Body of pancreas (tissue), 4 donors: ENCODE data around the gene SLC16A8. TPM values are rescaled to one million over a fixed set of nuclear protein-coding genes. Genes with fewer than 3 reads are reported as not detected.

Experiments
- ATAC-seq: fragments of 150-250 bp; one replicate; pipeline ENCODE4 v1.9.1; 2016
- DNase-seq, 4 donors: peaks; one replicate each; pipeline ENCODE4 v3.0.0-alpha.2; 2019
- H3K27ac ChIP-seq, 4 donors: fragments of 200-600 bp; sonication (generic); 1 replicate in 3 of 4; 2 replicates in 1 of 4; pipeline versions ENCODE4 v1.5.1 to v1.6.1; 2016 to 2019; ENCODE audit warnings: mild to moderate bottlenecking in 1 of 4, mixed read lengths in 1 of 4, moderate library complexity in 1 of 4
- H3K27me3 ChIP-seq, 2 donors: fragments of 200-600 bp; sonication (generic); one replicate each; pipeline ENCODE4 v1.6.0; 2016; ENCODE audit warnings: mild to moderate bottlenecking in 1 of 2
- H3K36me3 ChIP-seq, 2 donors: fragments of 200-600 bp; sonication (generic); replicated peaks in 1 of 2; 2 replicates each; pipeline ENCODE4 v1.5.1; 2016; ENCODE audit warnings: low read depth in 2 of 2; ENCODE audit not compliant: insufficient read depth in 1 of 2
- H3K4me1 ChIP-seq: fragments of 200-600 bp; sonication (generic); one replicate; pipeline ENCODE4 v1.6.0; 2016
- H3K4me3 ChIP-seq, 2 donors: fragments of 200-600 bp; sonication (generic); 1 replicate in 1 of 2; 2 replicates in 1 of 2; pipeline ENCODE4 v1.5.1; 2016 to 2019
- H3K9me3 ChIP-seq, 3 donors: fragments of 200-600 bp; sonication (generic); 1 replicate in 2 of 3; 2 replicates in 1 of 3; pipeline ENCODE4 v1.5.1; 2016
- CTCF ChIP-seq, 7 experiments: fragments of 450-650 bp in 4 of 7; fragments of 200-600 bp in 3 of 7; sonication (generic) in 3 of 7; IDR thresholded peaks; one replicate each; pipeline ENCODE4 v1.5.1; 2016 to 2019; ENCODE audit warnings: antibody characterized with exemption in 7 of 7
- POLR2A ChIP-seq, 3 donors: fragments of 450-650 bp; IDR thresholded peaks; one replicate each; pipeline ENCODE4 v1.6.1; 2016; ENCODE audit warnings: antibody characterized with exemption in 3 of 3, mild to moderate bottlenecking in 2 of 3
- WGBS, 2 donors: methylation state at CpG; one replicate each; pipeline ENCODE4 v1.1.5; 2017; 5-methylcytosine and 5-hydroxymethylcytosine counted together
- intact Hi-C: fragments of 100-400 bp; cut with DNase I; formaldehyde crosslinking; loops from one replicate; pipeline ENCODE4 v1.15.1; 2023
- total RNA-seq, 2 donors: library from RNA; depleted of rRNA; stranded (reverse); fragments of >200 nt; gene quantifications; one replicate each; pipeline ENCODE4 v1.1.0, GENCODE V29; 2016

Gene SLC16A8
- total RNA-seq, 2 donors from 2014 or later: not detected

GRCh38 chr22:38069372-38070249 is 14.4 kb downstream of the SLC16A8 start:
- Histone ChIP-seq H3K27me3 (no peaks in the 10 kb centered on the region), H3K9me3 (no peaks in the 10 kb centered on the region), H3K4me1 (no peaks in the 10 kb centered on the region), H3K4me3 (no peak overlapping the region), H3K36me3 (peaks cover 0 to 39% of the 10 kb centered on the region in 2 donors), H3K27ac (no peak overlapping the region)
- intact Hi-C loops: no loop called here
- WGBS, 2 donors: 84 to 87% methylated on average over 13 to 19 of the region's 21 CpGs
- no peak for TF ChIP-seq CTCF (IDR thresholded peaks at IDR 0.05)
- no peak for TF ChIP-seq POLR2A (IDR thresholded peaks at IDR 0.05)
- no peak for DNase-seq
- no peak for ATAC-seq

- H3K27ac ChIP-seq: no peak overlapping the region
- peaks cover 0 to 39% of the 10 kb centered on the region in 2 donors for H3K36me3 ChIP-seq
- H3K4me1 ChIP-seq: no peaks in the 10 kb centered on the region
- no peak for TF ChIP-seq CTCF (IDR thresholded peaks at IDR 0.05)
- TF ChIP-seq POLR2A (IDR thresholded peaks at IDR 0.05): no peak
- ATAC-seq (no peak), DNase-seq (no peak)
- WGBS, 2 donors: 93 to 98% methylated on average over 5 to 13 of the region's 13 CpGs
- H3K27me3 ChIP-seq: no peaks in the 10 kb centered on the region
- H3K9me3 ChIP-seq: no peaks in the 10 kb centered on the region
- intact Hi-C loops: no loop called here
- no peak overlapping the region for H3K4me3 ChIP-seq
These were observed 15.2 kb downstream of the SLC16A8 start for GRCh38 chr22:38068641-38069371.

DNA sequence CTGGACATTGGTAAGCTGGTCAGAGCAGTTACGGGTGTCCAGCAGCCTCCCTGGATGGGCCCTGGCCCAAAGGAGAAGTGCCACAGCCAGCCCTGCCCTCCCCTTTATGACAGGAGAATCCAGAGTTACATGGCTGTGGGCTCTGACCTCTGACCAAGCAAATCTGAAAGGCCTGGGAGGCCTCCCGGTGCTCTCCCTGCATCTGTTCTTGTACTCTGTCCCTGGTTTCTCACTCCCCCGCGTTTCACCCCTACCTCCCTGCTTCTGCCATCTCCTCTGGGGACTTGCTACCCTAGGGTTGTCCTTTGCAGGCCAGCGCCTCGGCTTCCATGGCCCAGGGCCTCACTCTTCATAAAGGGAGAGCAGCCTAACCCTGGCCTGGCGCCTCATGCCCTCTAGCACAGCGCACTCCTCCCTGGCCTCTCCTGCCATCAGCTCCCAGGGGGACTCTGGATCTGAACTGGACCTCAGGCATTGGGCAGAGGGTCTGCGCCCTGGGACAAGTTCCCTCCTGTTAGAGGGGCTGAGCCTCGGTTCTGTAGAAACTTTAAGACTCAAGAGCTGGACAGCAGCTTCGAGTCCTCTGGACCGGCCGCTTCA is 16.1 kb downstream of the SLC16A8 start:
- H3K27ac ChIP-seq: no peak overlapping the region
- H3K9me3 ChIP-seq: no peaks in the 10 kb centered on the region
- no peak for TF ChIP-seq POLR2A (IDR thresholded peaks at IDR 0.05)
- TF ChIP-seq CTCF (IDR thresholded peaks at IDR 0.05): no peak
- no peak for ATAC-seq
- H3K4me3 ChIP-seq: no peak overlapping the region
- intact Hi-C loops: no loop called here
- no peak for DNase-seq
- WGBS, 2 donors: 90% methylated on average over 8 to 12 of the region's 13 CpGs
- no peaks in the 10 kb centered on the region for H3K4me1 ChIP-seq
- peaks cover 0 to 34% of the 10 kb centered on the region in 2 donors for H3K36me3 ChIP-seq
- H3K27me3 ChIP-seq: no peaks in the 10 kb centered on the region

- ATAC-seq (no peak), DNase-seq (no peak)
- no peaks in the 10 kb centered on the region for H3K4me1 ChIP-seq
- 81 to 91% methylated on average over 8 of the region's 8 CpGs for WGBS, 2 donors
- no peaks in the 10 kb centered on the region for H3K9me3 ChIP-seq
- H3K27ac ChIP-seq: no peak overlapping the region
- intact Hi-C loops: no loop called here
- H3K27me3 ChIP-seq: no peaks in the 10 kb centered on the region
- TF ChIP-seq CTCF (IDR thresholded peaks at IDR 0.05) (no peak), POLR2A (IDR thresholded peaks at IDR 0.05) (no peak)
- H3K4me3 ChIP-seq: no peak overlapping the region
- peaks cover 0 to 30% of the 10 kb centered on the region in 2 donors for H3K36me3 ChIP-seq
These were observed 17.0 kb downstream of the SLC16A8 start for GRCh38 chr22:38067028-38067415.
